Fibroblast of mammary gland (primary cell): ENCODE results near the gene ANKRD45.
"Not testable (repeated sequence)": the region's sequence is repeated elsewhere in the genome, so short reads cannot be mapped to it uniquely, and the experiment has no call there.

Experiments
- DNase-seq: peaks from one replicate; pipeline ENCODE4 v3.0.0-alpha.2; 2010; ENCODE audit warnings: low read depth
- H3K4me3 ChIP-seq: 2 replicates; pipeline ENCODE4 v1.5.1; 2011; ENCODE audit warnings: low read depth, mild to moderate bottlenecking, low read length, moderate library complexity; ENCODE audit not compliant: control insufficient read depth
- CTCF ChIP-seq: conservative IDR thresholded peaks from 2 replicates; pipeline ENCODE4 v1.5.1; 2011; ENCODE audit warnings: low read depth, low read length, inconsistent platforms; ENCODE audit not compliant: control insufficient read depth, insufficient read depth

The ANKRD45 gene

GRCh38 chr1:173646656-173647055, 23.0 kb downstream of the ANKRD45 start:
- TF ChIP-seq CTCF, result no peak
- no peak for DNase-seq
- H3K4me3 ChIP-seq, result no peak overlapping the region

- DNase-seq, result peak; percentile 25
- not testable (repeated sequence) for H3K4me3 ChIP-seq
Measured at GRCh38 chr1:173642450-173643139, 27.1 kb downstream of the ANKRD45 start.

- TF ChIP-seq CTCF, result no peak
- H3K4me3 ChIP-seq, result no peak overlapping the region
- DNase-seq, result no peak
Measured at GRCh38 chr1:173639102-173639501, 30.5 kb downstream of the ANKRD45 start.

- no peak for DNase-seq
- no peak for TF ChIP-seq CTCF
- H3K4me3 ChIP-seq, result no peak overlapping the region
Measured at GRCh38 chr1:173638043-173639021, 31.3 kb downstream of the ANKRD45 start.

GRCh38 chr1:173637236-173638042, 32.2 kb downstream of the ANKRD45 start:
- H3K4me3 ChIP-seq, DNase-seq: not testable (repeated sequence)

GRCh38 chr1:173635116-173635515, 34.5 kb downstream of the ANKRD45 start, which contains the start of gene TEX50:
TEX50 (plus strand) TSS chr1:173635338; CDS start chr1:173635522, 184 bp downstream.
- peak; percentile 7 for DNase-seq
- no peak for TF ChIP-seq CTCF
- H3K4me3 ChIP-seq, result no peak within 1 kb of the TSS

GRCh38 chr1:173628888-173629287, 40.8 kb downstream of the ANKRD45 start:
- peak; percentile 2 for DNase-seq
- H3K4me3 ChIP-seq, result no peak overlapping the region
- TF ChIP-seq CTCF, result no peak
